Activated naive CD8-positive, alpha-beta T cell treated with anti-CD3 and anti-CD28 coated beads, Interleukin-2, amount 50 U/mL, for 24 hours (primary cell): ENCODE data around the gene MYMK.

Experiments used
- ATAC-seq: fragments of 150-1000 bp; cut with Tn5 transposase; one replicate; pipeline ENCODE4 v1.10.0; 2021
- DNase-seq: peaks from one replicate; pipeline ENCODE4 v3.0.0; 2021
- H3K27ac Mint-ChIP-seq: one replicate; pipeline ENCODE4 v1.8.0; 2021; ENCODE audit warnings: mild to moderate bottlenecking, mixed read lengths
- H3K27me3 Mint-ChIP-seq: one replicate; pipeline ENCODE4 v1.8.0; 2021; ENCODE audit warnings: mixed read lengths
- H3K36me3 Mint-ChIP-seq: one replicate; pipeline ENCODE4 v1.8.0; 2021; ENCODE audit warnings: low read depth, mixed read lengths
- H3K4me1 Mint-ChIP-seq: one replicate; pipeline ENCODE4 v1.8.0; 2021; ENCODE audit warnings: mixed read lengths
- H3K4me3 Mint-ChIP-seq: one replicate; pipeline ENCODE4 v1.8.0; 2021; ENCODE audit warnings: mild to moderate bottlenecking, moderate library complexity, mixed read lengths
- H3K9me3 Mint-ChIP-seq: one replicate; pipeline ENCODE4 v1.8.0; 2021; ENCODE audit warnings: mixed read lengths

The MYMK gene

DNA sequence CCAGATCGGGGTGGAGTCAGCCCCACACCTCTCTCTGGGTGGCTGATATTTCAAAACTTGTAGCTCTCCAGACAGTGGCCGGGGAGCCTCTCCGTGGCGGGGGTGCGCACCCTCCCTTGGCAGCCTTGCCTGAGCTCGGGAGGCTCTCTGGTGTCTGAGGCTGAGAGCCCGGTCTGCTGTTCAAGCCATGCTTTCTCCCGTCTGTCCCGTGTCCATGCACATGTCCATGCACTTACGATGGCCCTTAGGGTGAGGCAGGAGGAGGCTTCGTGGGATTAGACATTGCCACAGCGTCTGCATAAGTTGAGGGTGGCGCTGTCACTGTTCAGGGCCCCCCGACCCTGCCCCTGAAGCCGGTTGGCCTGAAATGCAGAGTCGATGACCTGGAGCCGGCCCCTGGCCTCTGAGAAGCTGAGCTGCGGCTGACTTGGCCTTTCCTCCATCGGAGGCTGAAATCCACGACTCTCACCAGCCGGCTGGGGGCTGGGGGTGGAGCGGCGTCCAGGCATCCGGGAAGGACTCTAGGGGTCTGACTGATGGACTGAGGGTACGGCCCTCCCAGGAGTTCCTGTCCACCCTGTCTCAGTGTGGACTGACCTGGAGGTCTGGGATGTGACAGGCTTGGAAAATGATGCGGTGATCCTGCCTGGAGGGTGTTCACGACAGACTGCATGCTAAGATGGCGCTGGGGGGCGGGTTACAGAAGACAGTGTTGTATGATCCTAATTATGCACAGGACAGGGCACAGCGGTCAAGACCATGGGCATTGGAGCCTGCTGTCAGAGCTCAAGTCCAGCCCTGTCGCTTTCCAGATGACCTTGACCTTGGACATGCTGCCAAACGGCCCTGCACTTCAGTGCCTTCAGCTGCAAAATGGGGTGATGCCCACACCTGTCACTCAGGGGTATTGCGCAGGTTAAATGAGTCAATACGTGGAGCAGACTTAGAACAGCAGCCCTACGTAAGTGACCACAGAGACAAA is 27.6 kb downstream of the MYMK start:
- H3K4me1 Mint-ChIP-seq, result no peaks in the 10 kb centered on the region
- no peaks in the 10 kb centered on the region for H3K36me3 Mint-ChIP-seq
- H3K9me3 Mint-ChIP-seq, result peaks cover 10% of the 10 kb centered on the region
- no peak overlapping the region for H3K4me3 Mint-ChIP-seq
- ATAC-seq, result no peak
- H3K27ac Mint-ChIP-seq, result no peak overlapping the region
- H3K27me3 Mint-ChIP-seq, result no peaks in the 10 kb centered on the region
- DNase-seq, result no peak

DNA sequence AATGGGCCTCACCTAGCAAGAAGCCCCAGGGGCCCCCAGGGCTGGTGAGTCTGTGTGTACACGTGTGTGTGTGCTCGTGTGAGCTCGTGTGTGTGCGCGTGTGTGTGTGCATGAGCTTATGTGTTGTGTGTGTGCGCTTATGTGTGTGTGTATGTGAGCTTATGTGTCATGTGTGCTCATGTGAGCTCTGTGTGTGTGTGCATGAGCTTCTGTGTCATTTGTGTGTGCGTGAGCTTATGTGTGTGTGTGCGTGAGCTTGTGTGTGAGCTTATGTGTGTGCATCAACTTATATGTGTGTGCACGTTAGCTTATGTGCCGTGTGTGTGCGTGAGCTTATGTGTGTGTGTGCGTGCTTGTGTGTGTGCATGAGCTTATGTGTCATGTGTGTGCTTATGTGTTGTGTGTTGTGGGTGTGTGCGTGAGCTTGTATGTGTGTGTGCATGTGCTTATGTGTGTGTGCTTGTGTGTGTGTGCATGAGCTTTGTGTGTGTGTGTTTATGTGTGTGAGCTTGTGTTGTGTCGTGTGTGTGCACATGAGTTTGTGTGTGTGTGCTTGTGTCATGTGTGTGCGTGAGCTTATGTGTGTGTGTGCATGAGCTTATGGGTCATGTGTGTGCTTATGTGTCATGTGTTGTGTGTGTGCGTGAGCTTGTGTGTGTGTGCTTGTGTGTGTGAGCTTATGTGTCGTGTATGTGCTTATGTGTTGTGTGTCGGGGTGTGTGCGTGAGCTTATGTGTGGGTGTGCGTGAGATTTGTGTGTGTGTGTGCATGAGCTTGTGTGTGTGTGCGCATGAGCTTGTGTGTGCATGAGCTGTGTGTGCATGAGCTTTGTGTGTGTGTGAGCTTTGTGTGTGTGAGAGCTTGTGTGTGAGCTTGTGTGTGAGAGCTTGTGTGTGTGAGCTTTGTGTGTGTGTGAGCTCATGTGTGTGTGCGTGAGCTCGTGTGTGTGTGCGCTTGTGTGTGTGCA is 29.1 kb downstream of the MYMK start:
- no peaks in the 10 kb centered on the region for H3K36me3 Mint-ChIP-seq
- H3K27ac Mint-ChIP-seq, result no peak overlapping the region
- H3K9me3 Mint-ChIP-seq, result no peaks in the 10 kb centered on the region
- H3K27me3 Mint-ChIP-seq, result no peaks in the 10 kb centered on the region
- no peaks in the 10 kb centered on the region for H3K4me1 Mint-ChIP-seq
- DNase-seq (no peak), ATAC-seq (no peak)
- H3K4me3 Mint-ChIP-seq, result no peak overlapping the region

GRCh38 chr9:133494636-133495326 is 30.0 kb downstream of the MYMK start:
- H3K4me1 Mint-ChIP-seq, result no peaks in the 10 kb centered on the region
- no peaks in the 10 kb centered on the region for H3K36me3 Mint-ChIP-seq
- H3K4me3 Mint-ChIP-seq, result no peak overlapping the region
- no peaks in the 10 kb centered on the region for H3K27me3 Mint-ChIP-seq
- H3K27ac Mint-ChIP-seq, result no peak overlapping the region
- ATAC-seq (no peak), DNase-seq (no peak)
- no peaks in the 10 kb centered on the region for H3K9me3 Mint-ChIP-seq

DNA sequence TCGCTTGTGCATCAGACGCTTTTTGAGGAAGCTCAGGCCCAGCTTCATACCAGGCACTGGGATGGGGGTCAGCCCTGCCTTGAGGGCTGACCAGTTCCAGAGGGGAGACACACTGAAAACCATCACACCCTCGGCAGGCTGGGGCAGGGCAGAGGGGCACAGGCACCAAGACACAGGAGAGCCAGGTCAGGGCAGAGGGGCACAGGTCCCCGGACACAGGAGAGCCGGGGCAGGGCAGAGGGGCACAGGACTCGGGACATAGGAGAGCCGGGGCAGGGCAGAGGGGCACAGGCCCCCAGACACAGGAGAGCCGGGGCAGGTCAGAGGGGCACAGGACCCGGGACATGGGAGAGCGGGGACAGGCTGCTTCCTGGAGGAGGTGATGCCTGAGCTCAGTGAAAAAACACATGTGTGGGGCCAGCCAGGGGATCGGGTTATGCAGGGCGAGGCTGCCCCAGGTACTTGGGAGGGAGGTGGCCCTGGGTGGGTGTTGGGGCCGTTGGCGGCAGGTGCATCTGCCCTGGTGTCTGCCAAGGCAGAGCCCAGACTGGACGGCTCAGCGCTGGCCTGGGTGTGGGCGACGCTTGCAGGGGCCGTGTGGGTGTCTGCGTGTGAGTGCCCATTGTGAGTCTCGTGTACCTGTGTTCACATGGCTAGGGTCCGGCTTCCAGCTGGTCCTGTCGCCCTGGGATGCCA is 30.8 kb downstream of the MYMK start:
- Mint-ChIP-seq H3K4me3 (no peak overlapping the region), H3K36me3 (no peaks in the 10 kb centered on the region), H3K4me1 (no peaks in the 10 kb centered on the region), H3K27me3 (no peaks in the 10 kb centered on the region), H3K9me3 (no peaks in the 10 kb centered on the region), H3K27ac (no peak overlapping the region)
- ATAC-seq (no peak), DNase-seq (no peak)

DNA sequence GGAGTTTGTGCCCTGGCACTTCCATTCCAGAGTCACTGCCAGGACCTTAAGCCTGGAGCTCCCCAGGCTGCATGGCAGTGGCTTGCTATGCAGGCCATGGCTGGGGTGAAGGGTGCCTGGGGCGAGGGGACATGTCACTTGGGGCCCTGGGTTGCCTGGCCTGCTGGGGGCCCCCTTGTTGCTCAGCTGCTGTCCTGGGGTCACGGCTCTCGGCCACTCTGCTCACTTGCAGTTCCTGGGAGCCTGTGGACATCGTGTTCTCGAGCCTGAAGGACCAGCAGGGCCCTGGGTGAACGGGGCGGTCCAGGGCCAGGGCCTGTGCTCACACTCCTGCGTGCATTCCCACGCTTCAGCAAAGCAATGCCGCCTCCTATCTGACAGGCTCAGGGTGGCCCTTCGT is 31.3 kb downstream of the MYMK start:
- no peaks in the 10 kb centered on the region for H3K9me3 Mint-ChIP-seq
- DNase-seq, result no peak
- no peak overlapping the region for H3K4me3 Mint-ChIP-seq
- H3K4me1 Mint-ChIP-seq, result no peaks in the 10 kb centered on the region
- no peak overlapping the region for H3K27ac Mint-ChIP-seq
- no peaks in the 10 kb centered on the region for H3K36me3 Mint-ChIP-seq
- no peak for ATAC-seq
- H3K27me3 Mint-ChIP-seq, result no peaks in the 10 kb centered on the region

GRCh38 chr9:133492061-133493021 is 32.4 kb downstream of the MYMK start:
- no peaks in the 10 kb centered on the region for H3K27me3 Mint-ChIP-seq
- DNase-seq (no peak), ATAC-seq (no peak)
- no peak overlapping the region for H3K4me3 Mint-ChIP-seq
- no peaks in the 10 kb centered on the region for H3K4me1 Mint-ChIP-seq
- H3K36me3 Mint-ChIP-seq, result no peaks in the 10 kb centered on the region
- no peak overlapping the region for H3K27ac Mint-ChIP-seq
- no peaks in the 10 kb centered on the region for H3K9me3 Mint-ChIP-seq

- no peak for ATAC-seq
- no peak overlapping the region for H3K4me3 Mint-ChIP-seq
These were observed 33.2 kb downstream of the MYMK start for GRCh38 chr9:133491656-133491925.

GRCh38 chr9:133490865-133491655 is 33.7 kb downstream of the MYMK start:
- no peaks in the 10 kb centered on the region for H3K36me3 Mint-ChIP-seq
- no peak overlapping the region for H3K27ac Mint-ChIP-seq
- H3K4me1 Mint-ChIP-seq, result peaks cover 2% of the 10 kb centered on the region

More at GRCh38 chr9:133491656-133491925, 33.2 kb downstream of the MYMK start:
- Mint-ChIP-seq H3K27me3 (no peaks in the 10 kb centered on the region), H3K4me1 (no peaks in the 10 kb centered on the region), H3K9me3 (no peaks in the 10 kb centered on the region), H3K36me3 (no peaks in the 10 kb centered on the region), H3K27ac (no peak overlapping the region)
- no peak for DNase-seq

DNA sequence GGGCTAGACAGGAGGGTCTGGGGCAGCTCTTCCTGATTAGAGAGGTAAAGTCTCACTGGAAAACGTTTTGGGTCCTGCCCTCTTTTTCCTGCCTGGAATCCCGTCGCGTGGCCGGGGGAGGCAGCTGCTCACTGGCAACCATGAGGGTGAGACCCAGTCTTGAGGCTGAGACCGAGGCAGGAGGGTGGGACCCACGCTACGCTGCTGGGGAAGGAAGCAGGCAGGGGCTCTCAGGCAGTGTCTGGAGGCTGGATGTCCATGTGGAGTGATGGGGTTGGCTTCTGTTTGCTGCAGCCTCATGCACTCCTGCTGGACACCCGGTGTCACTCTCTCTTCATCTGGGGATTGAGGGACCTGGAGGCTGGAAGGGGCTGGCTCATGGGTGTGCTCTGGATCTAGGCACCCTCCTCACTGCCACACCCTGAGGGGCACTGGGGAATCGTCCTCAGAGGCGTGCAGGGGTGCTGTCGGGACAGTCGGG is 34.5 kb downstream of the MYMK start:
- Mint-ChIP-seq H3K36me3 (no peaks in the 10 kb centered on the region), H3K4me3 (no peak overlapping the region), H3K27ac (no peak overlapping the region), H3K27me3 (no peaks in the 10 kb centered on the region), H3K9me3 (no peaks in the 10 kb centered on the region), H3K4me1 (peaks cover 3% of the 10 kb centered on the region)
- ATAC-seq, result no peak
- no peak for DNase-seq

More at GRCh38 chr9:133490865-133491655, 33.7 kb downstream of the MYMK start:
- Mint-ChIP-seq H3K9me3 (no peaks in the 10 kb centered on the region), H3K4me3 (no peak overlapping the region), H3K27me3 (no peaks in the 10 kb centered on the region)
- DNase-seq (no peak), ATAC-seq (no peak)

GRCh38 chr9:133489253-133490190 is 35.2 kb downstream of the MYMK start:
- Mint-ChIP-seq H3K4me1 (peaks cover 3% of the 10 kb centered on the region), H3K27ac (no peak overlapping the region), H3K36me3 (no peaks in the 10 kb centered on the region), H3K9me3 (no peaks in the 10 kb centered on the region), H3K27me3 (no peaks in the 10 kb centered on the region), H3K4me3 (no peak overlapping the region)
- DNase-seq (no peak), ATAC-seq (no peak)

DNA sequence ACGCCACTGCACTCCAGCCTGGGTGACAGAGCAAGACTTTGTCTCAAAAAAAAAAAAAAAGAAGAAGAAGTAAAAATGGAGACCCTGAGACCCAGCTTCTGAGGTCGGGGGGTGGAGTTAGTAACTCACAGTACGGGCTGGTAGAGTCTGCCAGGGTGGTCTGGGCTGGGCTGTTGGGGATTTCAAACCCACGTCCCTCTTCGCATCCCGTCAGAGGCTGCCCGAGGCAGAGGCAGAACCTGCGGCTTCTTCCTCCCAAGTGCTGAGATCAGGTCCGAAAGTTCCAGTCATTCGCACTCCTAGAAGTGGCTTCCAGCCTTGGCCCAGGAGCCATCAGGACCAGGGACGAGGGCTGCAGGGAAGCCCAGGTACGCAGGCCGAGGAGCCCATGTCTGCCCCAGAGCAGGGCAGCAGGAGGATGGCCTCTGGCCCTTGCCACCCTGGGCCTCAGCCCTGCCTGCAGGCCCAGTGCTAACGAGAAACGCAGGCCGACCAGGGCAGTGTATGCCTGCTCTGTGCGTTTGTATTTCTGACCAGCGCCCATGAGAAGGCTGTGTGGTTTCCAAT is 36.0 kb downstream of the MYMK start:
- H3K27me3 Mint-ChIP-seq, result no peaks in the 10 kb centered on the region
- H3K36me3 Mint-ChIP-seq, result no peaks in the 10 kb centered on the region
- no peak for ATAC-seq
- no peaks in the 10 kb centered on the region for H3K9me3 Mint-ChIP-seq
- H3K4me3 Mint-ChIP-seq, result no peak overlapping the region
- H3K27ac Mint-ChIP-seq, result no peak overlapping the region
- DNase-seq, result no peak
- peaks cover 3% of the 10 kb centered on the region for H3K4me1 Mint-ChIP-seq
